SJSA1 (cell line): ENCODE data around the gene KLHL5. TPM values are rescaled to one million over a fixed set of nuclear protein-coding genes. Genes with fewer than 3 reads are reported as not detected.
"Not testable (repeated sequence)": the region's sequence is repeated elsewhere in the genome, so short reads cannot be mapped to it uniquely, and the experiment has no call there.

ENCODE experiments used
- DNase-seq, 2 experiments: peaks; one replicate each; pipeline ENCODE4 v3.0.0-alpha.2; 2015 to 2020; ENCODE audit warnings: low spot score in 2 of 2, low read depth in 1 of 2
- H3K27ac ChIP-seq: fragments of 250-450 bp; sonication (Bioruptor Pico); 2 replicates; pipeline ENCODE4 v1.5.1; 2020; ENCODE audit warnings: mild to moderate bottlenecking, moderate library complexity
- H3K27me3 ChIP-seq: fragments of 250-450 bp; sonication (Bioruptor Pico); replicated peaks from 2 replicates; pipeline ENCODE4 v1.5.1; 2020; ENCODE audit warnings: mild to moderate bottlenecking, moderate library complexity
- H3K36me3 ChIP-seq: fragments of 250-450 bp; sonication (Bioruptor Pico); 2 replicates; pipeline ENCODE4 v1.5.1; 2020; ENCODE audit warnings: mild to moderate bottlenecking
- H3K4me1 ChIP-seq: fragments of 250-450 bp; sonication (Bioruptor Pico); replicated peaks from 2 replicates; pipeline ENCODE4 v1.6.1; 2021; ENCODE audit warnings: mild to moderate bottlenecking
- H3K4me3 ChIP-seq: fragments of 250-450 bp; sonication (Bioruptor Pico); 2 replicates; pipeline ENCODE4 v1.5.1; 2020; ENCODE audit warnings: mild to moderate bottlenecking
- H3K9me3 ChIP-seq: fragments of 250-450 bp; sonication (Bioruptor Pico); replicated peaks from 2 replicates; pipeline ENCODE4 v1.5.1; 2020; ENCODE audit warnings: mild to moderate bottlenecking
- total RNA-seq: library from RNA; depleted of rRNA; stranded (reverse); fragments of >200 nt; shearing (Covaris generic); gene quantifications from 2 replicates; pipeline ENCODE4 v1.2.3, GENCODE V29; 2014; rRNA removed

Gene KLHL5
- total RNA-seq, 1 experiment from 2014 or later, result 79.3 TPM

GRCh38 chr4:39134683-39135306 is 72.8 kb downstream of the KLHL5 start:
- DNase-seq, result no peak
- no peaks in the 10 kb centered on the region for H3K9me3 ChIP-seq
- H3K4me3 ChIP-seq, result no peak overlapping the region

GRCh38 chr4:39138227-39138626 is 76.2 kb downstream of the KLHL5 start:
- not testable (repeated sequence) for H3K4me1 ChIP-seq, H3K9me3 ChIP-seq, H3K27ac ChIP-seq, H3K27me3 ChIP-seq, DNase-seq, H3K4me3 ChIP-seq, H3K36me3 ChIP-seq

More at GRCh38 chr4:39134683-39135306, 72.8 kb downstream of the KLHL5 start:
- Histone ChIP-seq H3K27ac (no peak overlapping the region), H3K36me3 (no peaks in the 10 kb centered on the region), H3K4me1 (peaks cover 5% of the 10 kb centered on the region), H3K27me3 (no peaks in the 10 kb centered on the region)

- Histone ChIP-seq H3K36me3 (no peaks in the 10 kb centered on the region), H3K27ac (no peak overlapping the region), H3K4me3 (no peak overlapping the region), H3K4me1 (no peaks in the 10 kb centered on the region), H3K27me3 (no peaks in the 10 kb centered on the region), H3K9me3 (no peaks in the 10 kb centered on the region)
- DNase-seq, result no peak
Observed at GRCh38 chr4:39146211-39146610, 84.2 kb downstream of the KLHL5 start.

GRCh38 chr4:39154009-39154408 is 92.0 kb downstream of the KLHL5 start:
- H3K36me3 ChIP-seq, result no peaks in the 10 kb centered on the region
- no peak for DNase-seq

GRCh38 chr4:39157520-39157919 is 95.5 kb downstream of the KLHL5 start:
- Histone ChIP-seq H3K9me3 (no peaks in the 10 kb centered on the region), H3K27me3 (no peaks in the 10 kb centered on the region), H3K27ac (no peak overlapping the region), H3K36me3 (no peaks in the 10 kb centered on the region), H3K4me1 (no peaks in the 10 kb centered on the region), H3K4me3 (no peak overlapping the region)
- DNase-seq, result no peak

More at GRCh38 chr4:39154009-39154408, 92.0 kb downstream of the KLHL5 start:
- H3K9me3 ChIP-seq, result no peaks in the 10 kb centered on the region
- no peaks in the 10 kb centered on the region for H3K27me3 ChIP-seq
- H3K27ac ChIP-seq, result no peak overlapping the region
- no peaks in the 10 kb centered on the region for H3K4me1 ChIP-seq
- H3K4me3 ChIP-seq, result no peak overlapping the region

- DNase-seq, result no peak
- H3K27ac ChIP-seq, result no peak overlapping the region
- H3K9me3 ChIP-seq, result no peaks in the 10 kb centered on the region
Observed at GRCh38 chr4:39166177-39166576, 104.1 kb downstream of the KLHL5 start.

GRCh38 chr4:39166669-39167068 is 104.6 kb downstream of the KLHL5 start:
- H3K36me3 ChIP-seq, result no peaks in the 10 kb centered on the region
- H3K27me3 ChIP-seq, result no peaks in the 10 kb centered on the region
- H3K27ac ChIP-seq, result no peak overlapping the region
- DNase-seq, result no peak
- peaks cover 10% of the 10 kb centered on the region for H3K4me1 ChIP-seq
- no peak overlapping the region for H3K4me3 ChIP-seq
- no peaks in the 10 kb centered on the region for H3K9me3 ChIP-seq

More at GRCh38 chr4:39166177-39166576, 104.1 kb downstream of the KLHL5 start:
- H3K4me1 ChIP-seq, result peaks cover 10% of the 10 kb centered on the region
- H3K27me3 ChIP-seq, result no peaks in the 10 kb centered on the region
- no peak overlapping the region for H3K4me3 ChIP-seq
- no peaks in the 10 kb centered on the region for H3K36me3 ChIP-seq

- DNase-seq, result peak in 1 of 2 experiments; percentile 2
- H3K4me3 ChIP-seq, result no peak overlapping the region
- no peaks in the 10 kb centered on the region for H3K27me3 ChIP-seq
- H3K9me3 ChIP-seq, result no peaks in the 10 kb centered on the region
- peaks cover 10% of the 10 kb centered on the region for H3K4me1 ChIP-seq
- H3K36me3 ChIP-seq, result no peaks in the 10 kb centered on the region
- H3K27ac ChIP-seq, result no peak overlapping the region
Observed at GRCh38 chr4:39169426-39169825, 107.4 kb downstream of the KLHL5 start.

GRCh38 chr4:39170301-39170700 is 108.3 kb downstream of the KLHL5 start:
- Histone ChIP-seq H3K27me3 (no peaks in the 10 kb centered on the region), H3K4me3 (no peak overlapping the region), H3K9me3 (no peaks in the 10 kb centered on the region), H3K27ac (no peak overlapping the region), H3K36me3 (no peaks in the 10 kb centered on the region), H3K4me1 (peaks cover 10% of the 10 kb centered on the region)
- DNase-seq, result no peak

Other genes starting within 250 kb of the KLHL5 start
- gene TLR6, start 205.4 kb upstream of the KLHL5 start, total RNA-seq, result 0.28 and 1.5 TPM in 2 replicates
- gene FAM114A1, start 194.4 kb upstream of the KLHL5 start, total RNA-seq, result 69.5 and 89.1 TPM in 2 replicates
- 7.9 and 18.6 TPM in 2 replicates for gene TMEM156, start 29.8 kb upstream of the KLHL5 start, total RNA-seq
- gene WDR19, start 120.3 kb downstream of the KLHL5 start, total RNA-seq, result 4.1 and 11.1 TPM in 2 replicates